HG03064 (cell line): ENCODE data around the gene COL20A1.

Source experiments
- ATAC-seq: cut with Tn5 transposase; IDR thresholded peaks from one replicate; pipeline ENCODE4 v1.9.1; 2021; ENCODE audit warnings: low read depth; ENCODE audit not compliant: unreplicated experiment

The COL20A1 gene

DNA sequence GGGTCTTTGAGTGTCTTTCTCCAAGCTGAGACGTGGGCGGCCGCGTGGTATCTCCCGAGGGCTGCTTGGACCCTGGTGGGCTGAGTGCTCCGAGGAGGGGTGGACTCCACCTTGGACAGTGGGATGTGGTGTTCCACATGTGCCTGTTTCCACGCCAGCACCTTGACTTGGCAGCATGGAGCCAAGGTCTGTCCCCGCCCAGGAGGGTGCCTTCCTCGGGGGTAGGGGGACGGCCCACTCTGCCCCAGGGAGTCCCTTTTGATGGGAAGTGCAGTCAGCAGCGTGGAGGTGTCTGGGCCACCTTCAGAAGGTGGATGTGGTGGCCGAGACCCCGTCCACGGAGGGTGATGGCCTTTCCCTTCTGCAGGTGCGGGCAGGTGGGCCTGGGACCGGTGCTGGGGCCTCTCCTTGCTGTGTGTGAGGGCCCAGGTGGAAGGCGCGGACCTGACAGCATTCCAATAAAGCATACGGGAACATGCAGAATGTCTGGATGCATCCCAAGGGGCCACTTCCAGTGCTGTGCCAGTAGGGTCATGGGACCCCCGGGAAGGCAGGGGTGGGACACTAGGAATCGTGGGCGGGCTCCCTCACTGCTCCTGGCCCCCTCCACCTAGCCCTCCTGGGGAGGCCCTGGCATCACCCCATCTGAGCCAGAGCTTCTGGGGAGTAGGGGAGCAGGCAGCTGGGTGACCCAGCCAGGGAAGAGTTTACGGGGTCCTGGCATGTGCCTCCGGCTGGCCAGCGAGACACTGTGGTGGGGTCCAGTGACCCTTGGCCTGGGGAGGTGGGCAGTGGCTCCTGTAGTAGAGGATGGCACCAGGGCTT lies 3.5 kb upstream of the COL20A1 start:
- ATAC-seq = no peak

DNA sequence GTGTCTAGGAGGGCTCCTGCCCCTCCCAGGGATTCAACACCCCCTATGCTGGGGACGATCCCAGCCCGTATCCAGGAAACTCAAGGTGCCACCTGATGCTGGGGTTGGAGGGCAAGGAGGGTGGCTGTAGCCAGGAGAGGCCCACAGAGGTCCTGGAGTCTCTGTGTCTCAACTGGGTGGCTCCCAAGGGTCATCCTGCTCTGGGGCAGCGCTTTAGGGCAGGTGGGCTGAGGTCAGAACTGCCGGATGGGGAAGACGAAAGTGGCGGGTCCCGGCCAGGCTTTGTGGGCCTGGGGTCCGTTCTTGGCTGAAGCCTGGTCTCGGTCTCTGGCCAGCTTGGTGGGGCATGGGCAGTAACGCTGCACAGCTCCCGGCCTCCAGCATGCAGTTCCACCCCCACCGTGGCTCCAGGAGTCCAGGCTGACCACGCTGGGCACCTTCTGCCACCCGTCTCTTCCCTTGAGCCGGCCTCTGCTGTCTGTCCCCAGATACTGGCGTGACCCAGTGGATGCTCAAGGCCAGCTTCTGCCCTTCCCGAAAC lies 2.8 kb upstream of the COL20A1 start:
- no peak for ATAC-seq

- no peak for ATAC-seq
Measured at GRCh38 chr20:63290677-63291472, 2.1 kb upstream of the COL20A1 start.

DNA sequence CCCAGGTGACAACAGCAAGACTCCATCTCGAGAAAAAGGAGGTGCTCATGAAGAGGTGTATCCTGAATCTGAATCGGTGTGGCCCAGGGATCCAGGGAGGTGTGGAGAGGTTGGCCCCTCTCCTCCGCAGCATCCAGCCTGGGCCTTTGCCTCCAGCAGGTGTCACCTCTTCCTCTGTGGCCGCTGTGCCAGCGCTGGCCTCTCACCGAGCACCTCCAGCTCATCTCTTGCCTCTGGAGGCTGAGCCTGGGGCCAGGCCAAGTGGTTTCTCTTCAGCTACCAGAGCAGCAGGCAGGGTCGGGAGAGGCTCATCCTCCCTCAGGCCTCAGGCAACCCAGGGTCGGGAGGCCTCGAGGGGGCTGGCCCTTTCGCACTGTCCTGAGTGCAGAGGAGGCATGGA lies 1.2 kb upstream of the COL20A1 start:
- no peak for ATAC-seq

DNA sequence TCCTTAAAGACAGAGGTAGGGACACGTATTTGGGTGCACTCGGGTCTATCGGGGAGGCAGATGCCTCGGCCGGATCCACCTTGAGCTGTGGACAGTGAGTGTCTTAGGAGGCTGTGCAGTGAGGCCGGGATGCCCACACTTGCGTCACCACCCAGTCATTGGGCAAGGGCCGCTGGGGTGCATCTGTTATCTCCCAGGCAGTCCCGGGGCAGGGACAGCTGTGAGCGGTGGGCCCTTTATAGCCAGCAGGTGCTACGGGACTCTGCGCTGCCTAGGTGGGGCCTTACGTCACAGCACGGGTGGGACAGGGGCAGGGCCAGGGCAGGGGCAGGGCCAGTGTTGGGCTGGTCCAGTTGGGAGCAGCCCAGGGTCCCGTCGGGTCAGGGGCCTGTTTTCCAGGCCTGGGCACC lies 689 bp upstream of the COL20A1 start:
- ATAC-seq = no peak

DNA sequence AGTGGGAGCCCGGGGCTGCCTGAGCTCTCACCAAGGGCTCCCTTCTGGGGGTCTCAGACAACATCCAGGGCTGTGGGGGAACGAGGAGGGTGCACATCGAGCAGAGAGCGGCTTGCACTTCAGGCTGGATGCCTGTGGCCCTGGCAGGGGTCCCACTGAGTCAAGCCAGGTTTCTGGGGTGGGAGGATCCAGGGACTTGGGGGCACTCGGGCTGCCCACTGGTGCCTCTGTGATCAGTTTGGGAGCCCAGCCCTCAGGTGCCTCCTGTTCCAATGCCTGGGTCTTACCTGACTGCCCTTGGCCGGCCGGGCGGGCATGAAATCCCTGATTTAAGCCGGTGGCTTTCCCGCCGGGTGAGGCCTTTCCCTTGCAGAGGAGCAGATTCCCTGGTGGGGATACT lies 470 bp downstream of the COL20A1 start:
- ATAC-seq = no peak

DNA sequence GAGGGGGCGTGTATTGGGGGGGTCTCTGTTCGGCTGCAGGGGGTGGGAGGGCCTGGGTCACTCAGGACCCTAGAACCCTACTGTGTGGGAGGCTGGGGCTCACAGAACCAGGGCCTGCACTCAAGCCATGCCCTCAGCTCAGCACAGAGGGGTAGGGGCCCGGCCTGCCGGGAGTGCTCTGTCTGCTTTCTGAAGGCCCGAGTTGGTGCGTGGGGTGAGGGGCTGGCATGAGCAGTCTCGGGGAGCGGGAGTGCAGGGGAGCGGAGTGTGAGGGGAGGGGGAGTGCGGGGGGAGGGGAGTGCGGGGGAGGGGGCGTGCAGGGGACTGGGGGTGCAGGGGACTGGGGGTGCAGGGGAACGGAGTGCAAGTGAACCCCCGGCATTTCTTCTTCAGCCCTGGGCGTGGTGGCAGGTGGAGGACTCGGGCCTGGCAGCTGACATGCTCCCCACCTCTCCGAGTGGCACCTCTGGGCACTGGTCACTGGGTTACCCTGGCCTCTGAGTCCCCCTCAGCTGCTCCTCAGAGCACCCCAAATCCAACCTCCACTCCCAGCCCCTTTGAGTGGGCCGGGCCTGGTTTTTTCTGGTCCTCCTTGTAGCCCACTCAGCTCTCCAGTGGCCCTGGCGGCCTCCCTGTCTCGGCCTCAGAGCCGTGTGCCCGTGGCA lies 1.0 kb downstream of the COL20A1 start:
- ATAC-seq = no peak

DNA sequence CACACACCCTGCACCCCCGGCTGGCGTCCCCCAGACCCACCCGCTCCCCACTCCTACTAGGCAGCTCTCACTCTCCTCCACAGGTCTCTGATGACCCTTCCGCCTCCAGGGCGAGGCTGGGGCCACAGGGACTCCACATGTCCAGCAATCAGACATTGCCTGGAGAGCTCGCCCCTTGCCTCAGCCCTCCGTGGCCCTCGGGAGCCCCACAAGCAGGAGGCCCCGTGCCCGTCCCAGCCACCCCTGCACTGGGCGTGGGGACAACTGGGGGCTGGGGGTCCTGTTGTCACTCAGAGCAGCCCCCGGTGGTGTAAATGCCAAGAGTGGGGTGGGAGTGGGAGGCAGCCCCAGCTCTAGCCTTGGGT lies 1.5 kb downstream of the COL20A1 start:
- ATAC-seq = no peak

- ATAC-seq = no peak
Measured at GRCh38 chr20:63295018-63295417, 2.0 kb downstream of the COL20A1 start.

DNA sequence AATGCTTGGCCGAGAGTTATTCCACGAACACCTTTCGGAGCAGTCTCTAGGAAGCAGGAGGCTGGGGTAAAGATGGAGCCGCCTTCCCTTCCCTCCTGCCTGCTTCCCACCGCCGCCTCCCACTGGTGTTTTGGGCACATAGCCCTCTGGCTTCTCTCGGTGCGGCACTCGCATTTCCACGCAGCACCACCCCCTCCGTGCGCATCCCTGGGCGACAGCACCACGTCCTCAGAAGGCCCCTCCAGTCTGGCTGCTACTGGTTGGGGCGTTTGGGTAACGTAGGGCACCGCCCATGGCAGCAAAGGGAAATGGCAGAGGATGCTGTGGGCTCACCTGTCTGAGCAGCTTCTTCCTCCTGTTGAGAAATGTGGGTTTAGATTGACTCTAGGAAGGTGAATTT lies 2.4 kb downstream of the COL20A1 start:
- no peak for ATAC-seq

GRCh38 chr20:63295846-63296245 lies 2.9 kb downstream of the COL20A1 start:
- ATAC-seq = no peak

GRCh38 chr20:63296531-63297299 lies 3.7 kb downstream of the COL20A1 start:
- no peak for ATAC-seq

DNA sequence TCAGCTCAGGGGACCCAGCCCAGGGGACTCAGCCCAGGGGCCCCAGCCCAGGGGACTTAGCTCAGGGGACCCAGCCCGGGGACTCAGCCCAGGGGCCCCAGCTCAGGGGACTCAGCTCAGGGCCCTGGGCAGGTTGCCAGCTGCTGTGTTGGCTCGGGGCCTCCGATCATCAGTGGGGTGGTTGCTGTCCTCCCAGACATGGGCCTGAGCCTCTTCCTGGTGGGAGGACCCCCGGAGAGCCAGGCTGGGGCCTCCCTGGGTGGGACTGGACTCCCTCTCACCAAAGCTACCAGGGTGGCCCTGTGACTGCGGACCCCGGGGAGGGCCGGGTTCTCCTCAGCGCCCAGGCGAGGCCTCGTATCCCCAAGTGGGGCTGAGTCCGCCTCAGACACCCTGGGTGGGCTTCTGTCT lies 4.4 kb downstream of the COL20A1 start:
- no peak for ATAC-seq

DNA sequence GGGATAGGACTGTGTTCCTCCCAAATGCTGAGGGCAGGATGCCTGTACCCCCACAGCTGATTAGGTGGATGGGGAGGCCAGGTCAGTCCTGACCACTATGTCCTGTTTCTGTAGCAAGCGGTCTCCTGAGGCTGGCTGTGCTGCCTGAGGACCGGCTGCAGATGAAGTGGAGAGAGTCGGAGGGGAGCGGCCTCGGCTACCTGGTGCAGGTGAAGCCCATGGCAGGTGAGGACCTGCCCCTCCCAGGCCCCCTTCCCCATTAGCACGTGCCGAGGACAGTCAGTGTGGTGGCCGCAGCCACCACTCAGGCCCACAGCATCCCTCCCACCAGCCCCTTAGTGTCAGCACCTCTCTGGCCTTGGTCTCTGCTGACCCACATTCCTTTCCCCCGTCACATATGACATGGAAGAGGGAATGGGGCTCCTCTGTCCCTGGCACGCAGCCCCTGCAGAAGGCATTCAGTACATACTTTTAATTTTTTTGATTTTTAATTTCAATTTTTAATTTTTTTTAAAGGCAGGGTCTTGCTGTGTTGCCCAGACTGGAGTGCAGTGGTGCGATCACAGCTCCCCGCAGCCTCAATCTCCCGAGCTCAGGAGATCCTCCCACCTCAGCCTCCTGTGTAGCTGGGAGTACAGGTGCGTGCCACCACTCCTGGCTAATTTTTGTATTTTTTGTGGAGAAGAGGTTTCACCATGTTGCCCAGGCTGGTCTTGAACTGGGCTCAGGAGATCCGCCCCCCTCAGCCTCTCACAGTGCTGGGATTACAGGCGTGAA lies 5.0 kb downstream of the COL20A1 start:
- no peak for ATAC-seq

- no peak for ATAC-seq
Measured at GRCh38 chr20:63298731-63299312, 5.8 kb downstream of the COL20A1 start.

DNA sequence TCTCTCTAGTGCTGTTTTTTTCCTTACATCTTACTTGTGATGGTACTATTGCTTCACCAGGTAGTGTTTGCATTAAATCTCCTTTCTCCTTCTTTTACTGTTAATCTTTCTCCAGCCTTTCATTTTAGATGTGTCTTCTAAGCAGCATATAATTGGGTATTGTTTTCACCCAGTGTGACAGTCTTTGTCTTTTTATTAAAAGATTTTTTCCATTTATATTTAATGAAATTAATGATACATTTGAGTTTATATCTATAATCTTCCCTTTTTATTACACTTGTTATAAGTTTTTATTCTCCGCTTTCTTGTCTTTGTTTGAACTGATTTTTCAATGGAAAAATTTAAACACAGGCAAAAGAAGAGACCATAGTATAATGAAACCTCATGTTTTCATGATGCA lies 8.7 kb downstream of the COL20A1 start:
- no peak for ATAC-seq

- ATAC-seq = no peak
Measured at GRCh38 chr20:63303095-63303666, 10.2 kb downstream of the COL20A1 start.

DNA sequence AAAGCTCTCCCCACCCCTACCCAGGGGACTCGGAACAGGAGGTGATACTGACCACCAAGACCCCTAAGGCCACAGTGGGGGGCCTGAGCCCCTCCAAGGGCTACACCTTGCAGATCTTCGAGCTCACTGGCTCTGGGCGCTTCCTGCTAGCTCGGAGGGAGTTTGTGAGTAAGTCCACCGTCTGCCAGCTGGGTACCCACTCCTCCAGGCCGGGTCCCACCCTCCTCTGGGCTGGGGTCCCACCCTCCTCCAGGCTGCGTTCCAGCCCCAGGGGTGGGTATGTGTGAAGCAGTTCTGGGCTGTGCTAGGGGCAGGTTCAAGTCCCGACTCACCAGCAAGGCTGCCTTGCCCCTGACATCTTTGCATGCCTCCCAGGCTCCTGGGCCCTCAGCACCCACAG lies 12.4 kb downstream of the COL20A1 start:
- ATAC-seq = no peak
